ENCODE data around the gene ASTN2.

The ASTN2 gene

DNA sequence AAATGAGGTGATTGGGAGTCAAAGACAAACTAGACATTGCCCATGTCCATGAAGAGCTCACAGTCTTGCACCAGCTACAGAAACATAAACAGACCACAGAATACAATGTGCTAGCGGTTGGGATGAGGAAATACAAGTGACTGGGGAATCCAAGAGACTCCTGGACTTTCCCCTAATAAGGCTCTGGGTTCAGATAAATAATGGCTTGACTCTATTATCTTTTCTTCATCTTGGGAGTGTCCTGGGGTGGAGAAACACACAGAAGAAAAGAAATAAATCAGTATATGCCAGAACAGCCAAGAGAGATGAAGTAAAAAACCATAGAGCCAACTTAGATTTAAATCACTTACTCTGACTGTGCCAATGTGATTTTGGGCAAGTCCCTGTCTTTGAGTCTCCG, 1033.5 kb downstream of the ASTN2 start:
- Histone ChIP-seq H3K27ac (ENCODE audit: low read depth, low read length) (no peak overlapping the region), H3K27me3 (ENCODE audit: insufficient read depth, low read length) (no peaks in the 10 kb centered on the region), H3K4me3 (ENCODE audit: low read length) (no peak overlapping the region), H3K9me3 (ENCODE audit: insufficient read depth, low read depth, low read length) (no peaks in the 10 kb centered on the region), H3K4me1 (ENCODE audit: insufficient read depth, low read length) (no peaks in the 10 kb centered on the region), H3K36me3 (ENCODE audit: insufficient read depth, low read length) (no peaks in the 10 kb centered on the region; the same call in 1 of the 2 replicates), H3K9ac (ENCODE audit: low read depth, low read length) (no peak overlapping the region)
- WGBS, result 100% methylated on average over 1 of the region's 2 CpGs

DNA sequence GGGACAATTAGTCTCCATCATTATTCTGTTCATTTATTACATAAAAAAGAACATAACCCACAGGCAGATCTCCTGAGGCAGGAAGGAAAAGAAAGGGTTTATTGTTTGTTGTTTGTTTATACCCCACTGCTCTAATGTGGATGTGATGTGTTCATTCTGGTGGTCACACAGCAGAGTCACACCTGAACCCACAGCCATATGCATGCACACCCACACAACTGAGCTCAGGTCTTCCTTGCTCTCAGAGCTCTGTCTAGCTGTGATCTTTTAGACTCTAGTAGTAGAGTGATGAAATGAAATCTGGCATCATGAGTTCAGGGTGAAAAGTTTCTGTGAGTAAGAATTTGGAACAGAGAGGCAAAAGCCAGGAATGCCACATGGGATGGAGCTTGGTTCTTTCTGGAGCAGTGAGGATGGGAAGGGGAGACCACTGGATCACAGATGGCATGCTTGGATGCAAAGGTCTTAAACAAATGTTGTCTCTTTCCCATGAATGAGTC, 1034.3 kb downstream of the ASTN2 start:
- Histone ChIP-seq H3K27me3 (ENCODE audit: insufficient read depth, low read length) (no peaks in the 10 kb centered on the region), H3K4me3 (ENCODE audit: low read length) (no peak overlapping the region), H3K4me1 (ENCODE audit: insufficient read depth, low read length) (no peaks in the 10 kb centered on the region), H3K36me3 (ENCODE audit: insufficient read depth, low read length) (no peaks in the 10 kb centered on the region; the same call in 1 of the 2 replicates), H3K27ac (ENCODE audit: low read depth, low read length) (no peak overlapping the region), H3K9me3 (ENCODE audit: insufficient read depth, low read depth, low read length) (no peaks in the 10 kb centered on the region), H3K9ac (ENCODE audit: low read depth, low read length) (no peak overlapping the region)

DNA sequence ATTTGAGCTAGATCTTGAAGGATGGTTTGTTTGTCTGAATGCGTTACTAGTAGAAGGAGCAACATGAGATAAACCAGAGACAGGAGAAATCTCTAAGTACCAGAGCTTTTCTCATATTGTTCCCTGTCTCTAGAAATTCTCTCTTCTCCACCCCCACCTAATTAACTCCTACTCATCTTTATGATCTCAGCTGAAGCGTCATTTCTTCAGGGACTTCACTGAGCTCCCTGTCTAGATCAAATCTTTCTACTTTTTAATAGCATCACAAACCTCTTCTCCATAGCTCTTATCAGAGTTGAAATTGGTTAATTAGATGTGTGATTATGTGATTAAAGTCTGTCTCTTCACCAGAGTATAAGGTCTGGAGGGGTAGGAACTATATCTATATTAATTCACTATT, 1035.0 kb downstream of the ASTN2 start:
- Histone ChIP-seq H3K27me3 (ENCODE audit: insufficient read depth, low read length) (no peaks in the 10 kb centered on the region), H3K9ac (ENCODE audit: low read depth, low read length) (no peak overlapping the region), H3K36me3 (ENCODE audit: insufficient read depth, low read length) (no peaks in the 10 kb centered on the region; the same call in 1 of the 2 replicates), H3K4me1 (ENCODE audit: insufficient read depth, low read length) (no peaks in the 10 kb centered on the region), H3K27ac (ENCODE audit: low read depth, low read length) (no peak overlapping the region), H3K4me3 (ENCODE audit: low read length) (no peak overlapping the region), H3K9me3 (ENCODE audit: insufficient read depth, low read depth, low read length) (no peaks in the 10 kb centered on the region)
- 95% methylated on average over 2 of the region's 2 CpGs for WGBS

DNA sequence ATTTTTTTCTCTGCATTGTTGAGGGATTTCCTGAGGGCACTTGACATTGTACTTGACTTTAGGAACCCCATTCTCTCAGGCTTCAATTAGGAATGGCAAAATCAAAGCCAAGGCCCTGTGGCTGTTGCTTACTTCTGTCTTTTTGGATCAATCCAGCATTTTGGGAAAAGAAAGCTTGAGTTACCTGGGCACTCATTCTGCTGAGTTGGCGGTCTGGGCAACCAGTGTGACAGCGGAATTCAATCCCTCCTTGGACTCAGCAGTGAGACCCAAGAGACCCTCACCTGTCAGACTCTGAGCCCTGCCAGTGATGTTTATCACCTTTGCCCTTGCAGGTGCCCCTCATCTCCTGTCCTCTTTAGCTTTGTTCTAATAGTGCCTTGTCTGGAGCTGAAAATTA, 1036.0 kb downstream of the ASTN2 start:
- no peaks in the 10 kb centered on the region for H3K27me3 ChIP-seq (ENCODE audit: insufficient read depth, low read length)
- H3K36me3 ChIP-seq (ENCODE audit: insufficient read depth, low read length), result no peaks in the 10 kb centered on the region; the same call in 1 of the 2 replicates
- no peaks in the 10 kb centered on the region for H3K9me3 ChIP-seq (ENCODE audit: insufficient read depth, low read depth, low read length)
- H3K4me1 ChIP-seq (ENCODE audit: insufficient read depth, low read length), result no peaks in the 10 kb centered on the region
- H3K9ac ChIP-seq (ENCODE audit: low read depth, low read length), result no peak overlapping the region
- H3K4me3 ChIP-seq (ENCODE audit: low read length), result no peak overlapping the region
- 96% methylated on average over 2 of the region's 2 CpGs for WGBS
- H3K27ac ChIP-seq (ENCODE audit: low read depth, low read length), result no peak overlapping the region

DNA sequence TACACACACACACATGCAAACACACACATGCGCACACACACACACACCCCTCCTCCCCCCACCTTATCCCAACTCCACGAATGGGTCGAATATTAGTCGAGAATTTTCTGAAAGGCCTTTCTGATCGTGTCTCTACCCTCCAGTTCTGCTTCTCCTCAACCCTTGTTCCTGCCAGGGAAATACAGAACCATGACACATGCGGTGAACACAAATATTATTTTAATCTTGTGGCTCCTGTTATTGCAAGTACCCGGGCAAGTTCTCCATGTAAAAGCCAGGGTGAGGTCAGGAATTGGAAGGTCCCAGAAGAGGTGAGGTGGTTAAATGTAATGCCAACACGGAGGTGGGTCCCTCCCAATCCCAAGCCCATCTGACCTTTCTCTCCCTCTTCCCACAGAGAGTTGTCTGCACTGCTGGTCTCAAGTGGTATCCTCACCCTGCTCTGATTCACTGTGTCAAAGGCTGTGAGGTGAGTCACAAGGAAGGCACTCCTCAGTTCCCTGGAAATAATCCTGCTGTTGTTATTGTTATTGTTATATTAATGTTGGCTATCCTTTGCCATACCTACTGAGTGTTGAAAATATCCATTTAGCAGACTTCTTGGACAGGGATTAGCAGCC, 1037.6 kb downstream of the ASTN2 start:
- Histone ChIP-seq H3K27me3 (ENCODE audit: insufficient read depth, low read length) (no peaks in the 10 kb centered on the region), H3K4me3 (ENCODE audit: low read length) (no peak overlapping the region), H3K27ac (ENCODE audit: low read depth, low read length) (no peak overlapping the region), H3K4me1 (ENCODE audit: insufficient read depth, low read length) (no peaks in the 10 kb centered on the region), H3K9ac (ENCODE audit: low read depth, low read length) (no peak overlapping the region), H3K36me3 (ENCODE audit: insufficient read depth, low read length) (no peaks in the 10 kb centered on the region; the same call in 1 of the 2 replicates), H3K9me3 (ENCODE audit: insufficient read depth, low read depth, low read length) (no peaks in the 10 kb centered on the region)
- WGBS, result 75% methylated on average over 8 of the region's 8 CpGs

All from HUES64 (cell line).